H9 (cell line): ENCODE data around the gene FMN1. TPM values are rescaled to one million over a fixed set of nuclear protein-coding genes. Genes with fewer than 3 reads are reported as not detected.

Source experiments
- DNase-seq: peaks from one replicate; pipeline ENCODE4 v3.0.0-alpha.2; 2017
- H2AFZ ChIP-seq: one replicate; pipeline ENCODE4 v1.6.1; 2013; ENCODE audit warnings: mild to moderate bottlenecking, low read length, control low read depth, moderate library complexity
- H2AK5ac ChIP-seq: 2 replicates; pipeline ENCODE4 v1.6.1; 2013; ENCODE audit warnings: low read length, control low read depth, mixed read lengths; ENCODE audit not compliant: insufficient read length
- H2BK120ac ChIP-seq: one replicate; pipeline ENCODE4 v1.6.1; 2013; ENCODE audit warnings: low read depth, mild to moderate bottlenecking, low read length, control low read depth, inconsistent platforms; ENCODE audit not compliant: poor library complexity, severe bottlenecking
- H2BK12ac ChIP-seq: 2 replicates; pipeline ENCODE4 v1.6.1; 2013; ENCODE audit warnings: low read length, control low read depth, mixed read lengths, low read depth; ENCODE audit not compliant: insufficient read length
- H2BK15ac ChIP-seq: 2 replicates; pipeline ENCODE4 v1.6.1; 2013; ENCODE audit warnings: low read depth, low read length, control low read depth
- H2BK20ac ChIP-seq: one replicate; pipeline ENCODE4 v1.6.1; 2013; ENCODE audit warnings: low read depth, mild to moderate bottlenecking, low read length, control low read depth, inconsistent platforms; ENCODE audit not compliant: poor library complexity, severe bottlenecking
- H2BK5ac ChIP-seq: 2 replicates; pipeline ENCODE4 v1.6.1; 2013; ENCODE audit warnings: low read length, control low read depth, mixed read lengths; ENCODE audit not compliant: insufficient read length
- H3K14ac ChIP-seq: 2 replicates; pipeline ENCODE4 v1.6.1; 2013; ENCODE audit warnings: low read length, control low read depth; ENCODE audit not compliant: insufficient read depth
- H3K18ac ChIP-seq: 2 replicates; pipeline ENCODE4 v1.6.1; 2013; ENCODE audit warnings: low read depth, mild to moderate bottlenecking, mixed read lengths, low read length, control low read depth; ENCODE audit not compliant: insufficient read length
- H3K23ac ChIP-seq: 2 replicates; pipeline ENCODE4 v1.6.1; 2013; ENCODE audit warnings: low read length, control low read depth, mixed read lengths, low read depth; ENCODE audit not compliant: insufficient read length
- H3K23me2 ChIP-seq: 2 replicates; pipeline ENCODE4 v1.6.1; 2013; ENCODE audit warnings: low read depth, mild to moderate bottlenecking, mixed read lengths, low read length, control low read depth; ENCODE audit not compliant: insufficient read length, poor library complexity, severe bottlenecking
- H3K27ac ChIP-seq: 2 replicates; pipeline ENCODE4 v1.5.1; 2013; ENCODE audit warnings: low read length, control low read depth, mixed read lengths, low read depth; ENCODE audit not compliant: insufficient read length
- H3K27me3 ChIP-seq: 2 replicates; pipeline ENCODE4 v1.6.1; 2013; ENCODE audit warnings: low read length, control low read depth, inconsistent platforms; ENCODE audit not compliant: insufficient read depth
- H3K4ac ChIP-seq: 2 replicates; pipeline ENCODE4 v1.6.1; 2013; ENCODE audit warnings: low read depth, mild to moderate bottlenecking, control low read depth, inconsistent platforms, low read length, moderate library complexity
- H3K4me1 ChIP-seq: 2 replicates; pipeline ENCODE4 v1.6.1; 2013; ENCODE audit warnings: low read length, control low read depth, inconsistent platforms; ENCODE audit not compliant: insufficient read depth
- H3K4me2 ChIP-seq: 2 replicates; pipeline ENCODE4 v1.6.1; 2013; ENCODE audit warnings: low read length, control low read depth, mixed read lengths; ENCODE audit not compliant: insufficient read length, insufficient read depth
- H3K56ac ChIP-seq: 2 replicates; pipeline ENCODE4 v1.6.1; 2013; ENCODE audit warnings: low read depth, mild to moderate bottlenecking, mixed read lengths, low read length, control low read depth; ENCODE audit not compliant: insufficient read length
- H3K79me1 ChIP-seq: 2 replicates; pipeline ENCODE4 v1.6.1; 2013; ENCODE audit warnings: low read depth, mild to moderate bottlenecking, moderate library complexity, low read length, control low read depth, inconsistent platforms; ENCODE audit not compliant: insufficient read depth, poor library complexity, severe bottlenecking
- H3K79me2 ChIP-seq: 2 replicates; pipeline ENCODE4 v1.6.1; 2013; ENCODE audit warnings: low read length, control low read depth, inconsistent platforms; ENCODE audit not compliant: insufficient read depth
- H3K9ac ChIP-seq: 2 replicates; pipeline ENCODE4 v1.6.1; 2013; ENCODE audit warnings: low read length, control low read depth, mixed read lengths; ENCODE audit not compliant: insufficient read length; ENCODE audit errors: extremely low read depth
- H3K9me3 ChIP-seq: one replicate; pipeline ENCODE4 v1.6.1; 2013; ENCODE audit warnings: low read depth, low read length, inconsistent platforms; ENCODE audit not compliant: control insufficient read depth
- H3T11ph ChIP-seq: one replicate; pipeline ENCODE4 v1.6.1; 2013; ENCODE audit warnings: mild to moderate bottlenecking, low read length, control low read depth, inconsistent platforms
- H4K20me1 ChIP-seq: one replicate; pipeline ENCODE4 v1.6.1; 2013; ENCODE audit not compliant: control insufficient read depth, insufficient read length, insufficient read depth
- H4K5ac ChIP-seq: 2 replicates; pipeline ENCODE4 v1.6.1; 2013; ENCODE audit warnings: low read depth, mild to moderate bottlenecking, mixed read lengths, low read length, control low read depth; ENCODE audit not compliant: insufficient read length
- H4K8ac ChIP-seq: replicated peaks from 2 replicates; pipeline ENCODE4 v1.6.1; 2013; ENCODE audit warnings: low read length, control low read depth, mixed read lengths, low read depth; ENCODE audit not compliant: insufficient read length
- H4K91ac ChIP-seq: 2 replicates; pipeline ENCODE4 v1.6.1; 2013; ENCODE audit warnings: low read depth, mild to moderate bottlenecking, moderate library complexity, mixed read lengths, low read length, control low read depth; ENCODE audit not compliant: insufficient read length
- H3K27ac Mint-ChIP-seq, 3 experiments: 2 replicates in 2 of 3; 3 replicates in 1 of 3; pipeline ENCODE4 v1.8.0; 2020 to 2021; ENCODE audit warnings: mixed read lengths in 3 of 3, mild to moderate bottlenecking in 1 of 3, moderate library complexity in 1 of 3
- H3K27me3 Mint-ChIP-seq: 2 replicates; pipeline ENCODE4 v1.8.0; 2021; ENCODE audit warnings: low read depth, mild to moderate bottlenecking, moderate library complexity, mixed read lengths
- H3K36me3 Mint-ChIP-seq, 3 experiments: 2 replicates in 2 of 3; 3 replicates in 1 of 3; pipeline ENCODE4 v1.8.0; 2020 to 2021; ENCODE audit warnings: low read depth in 3 of 3, mixed read lengths in 3 of 3; ENCODE audit not compliant: insufficient read depth in 1 of 3
- H3K4me1 Mint-ChIP-seq, 2 experiments: 2 replicates each; pipeline ENCODE4 v1.8.0; 2020; ENCODE audit warnings: mixed read lengths in 2 of 2
- H3K4me3 Mint-ChIP-seq, 2 experiments: 2 replicates in 1 of 2; 3 replicates in 1 of 2; pipeline ENCODE4 v1.8.0; 2020 to 2021; ENCODE audit warnings: mild to moderate bottlenecking in 2 of 2, mixed read lengths in 2 of 2, moderate library complexity in 1 of 2
- H3K9me3 Mint-ChIP-seq, 2 experiments: 2 replicates in 1 of 2; 3 replicates in 1 of 2; pipeline ENCODE4 v1.8.0; 2020; ENCODE audit warnings: mild to moderate bottlenecking in 2 of 2, mixed read lengths in 2 of 2, moderate library complexity in 1 of 2
- WGBS: extraction: QIAGEN DNeasy Blood & Tissue Kit; methylation state at CpG from one replicate; pipeline ENCODE4 v1.1.7; 2013; ENCODE audit warnings: missing lambda C conversion rate, low lambda C conversion rate, mixed read lengths; ENCODE audit not compliant: insufficient read length; ENCODE audit errors: extremely low coverage; 5-methylcytosine and 5-hydroxymethylcytosine counted together
- total RNA-seq: library from RNA; stranded (reverse); gene quantifications from 2 replicates; pipeline ENCODE4 v1.2.1, GENCODE V29; 2021
- TF ChIP-seq, protein P1 (sequence below): fragments of 200-600 bp; sonication (generic); conservative IDR thresholded peaks from 3 replicates; pipeline ENCODE4 v1.8.0; 2021; ENCODE audit warnings: antibody characterized with exemption, mild to moderate bottlenecking

The FMN1 gene
- total RNA-seq, 1 experiment from 2014 or later = 1.9 TPM

DNA sequence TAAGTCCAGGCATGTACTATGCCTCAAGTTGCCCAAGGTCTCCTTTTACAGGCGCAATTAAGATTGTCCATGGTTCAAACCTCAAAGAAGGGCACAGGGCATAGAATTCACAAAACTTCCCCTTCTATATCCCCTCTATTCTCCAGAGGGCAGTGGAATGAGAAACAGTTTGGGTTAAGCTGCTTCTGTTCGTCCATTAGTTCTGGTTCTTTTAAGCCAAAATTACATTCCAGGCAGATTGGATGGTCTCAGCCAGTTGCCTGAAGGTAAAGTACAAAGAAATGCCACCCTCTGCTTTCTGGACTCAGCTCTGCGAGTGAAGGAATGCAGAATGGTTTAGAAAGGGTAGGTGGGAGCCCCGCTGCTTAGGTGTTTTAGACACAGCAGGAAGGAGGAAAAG is 276.0 kb downstream of the FMN1 start:
- Histone ChIP-seq H3K9me3 (no peaks in the 10 kb centered on the region), H4K5ac (no peak overlapping the region), H3K4me2 (no peak overlapping the region), H3K4ac (no peak overlapping the region), H3K56ac (no peak overlapping the region), H3T11ph (no peak overlapping the region), H3K4me1 (0 out of 2 replicates have a peak, but pooled peaks cover 4% of the 10 kb centered on the region), H3K14ac (no peak overlapping the region), H3K27ac (no peak overlapping the region), H3K9ac (no peak overlapping the region), H4K8ac (no peak overlapping the region), H2BK15ac (no peak overlapping the region), H2BK5ac (no peak overlapping the region), H3K79me2 (no peaks in the 10 kb centered on the region), H3K23me2 (no peaks in the 10 kb centered on the region), H3K23ac (no peak overlapping the region), H2BK20ac (no peak overlapping the region), H2AFZ (no peak overlapping the region), H4K91ac (no peak overlapping the region), H3K79me1 (no peaks in the 10 kb centered on the region), H3K27me3 (no peaks in the 10 kb centered on the region), H2AK5ac (no peak overlapping the region), H2BK120ac (no peak overlapping the region), H4K20me1 (no peaks in the 10 kb centered on the region), H2BK12ac (no peak overlapping the region), H3K18ac (no peak overlapping the region)
- peaks cover 18 to 19% of the 10 kb centered on the region in 2 experiments for H3K4me1 Mint-ChIP-seq
- no peaks in the 10 kb centered on the region for H3K9me3 Mint-ChIP-seq
- TF ChIP-seq, protein P1, sequence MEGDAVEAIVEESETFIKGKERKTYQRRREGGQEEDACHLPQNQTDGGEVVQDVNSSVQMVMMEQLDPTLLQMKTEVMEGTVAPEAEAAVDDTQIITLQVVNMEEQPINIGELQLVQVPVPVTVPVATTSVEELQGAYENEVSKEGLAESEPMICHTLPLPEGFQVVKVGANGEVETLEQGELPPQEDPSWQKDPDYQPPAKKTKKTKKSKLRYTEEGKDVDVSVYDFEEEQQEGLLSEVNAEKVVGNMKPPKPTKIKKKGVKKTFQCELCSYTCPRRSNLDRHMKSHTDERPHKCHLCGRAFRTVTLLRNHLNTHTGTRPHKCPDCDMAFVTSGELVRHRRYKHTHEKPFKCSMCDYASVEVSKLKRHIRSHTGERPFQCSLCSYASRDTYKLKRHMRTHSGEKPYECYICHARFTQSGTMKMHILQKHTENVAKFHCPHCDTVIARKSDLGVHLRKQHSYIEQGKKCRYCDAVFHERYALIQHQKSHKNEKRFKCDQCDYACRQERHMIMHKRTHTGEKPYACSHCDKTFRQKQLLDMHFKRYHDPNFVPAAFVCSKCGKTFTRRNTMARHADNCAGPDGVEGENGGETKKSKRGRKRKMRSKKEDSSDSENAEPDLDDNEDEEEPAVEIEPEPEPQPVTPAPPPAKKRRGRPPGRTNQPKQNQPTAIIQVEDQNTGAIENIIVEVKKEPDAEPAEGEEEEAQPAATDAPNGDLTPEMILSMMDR = no peak
- no peak overlapping the region for H3K27ac Mint-ChIP-seq
- H3K4me3 Mint-ChIP-seq = no peak overlapping the region
- H3K36me3 Mint-ChIP-seq = no peaks in the 10 kb centered on the region
- no peak for DNase-seq
- WGBS = no CpG with 5 or more reads among the region's 4 CpGs
- H3K27me3 Mint-ChIP-seq = 0 out of 2 replicates have a peak, but pooled peaks cover 3% of the 10 kb centered on the region
